NCI-H524 (cell line): ENCODE results near the gene P3H2.
A peak's percentile ranks its signal among the peaks of the same experiment; 100 is the strongest.

Source experiments
- DNase-seq, 2 experiments: peaks; one replicate each; lab custom pipeline; 2025; lab: John Stamatoyannopoulos, UW

The P3H2 gene

GRCh38 chr3:190125436-190126068, 4.9 kb upstream of the P3H2 start:
- DNase-seq, result no peak

GRCh38 chr3:190124067-190124466, 3.4 kb upstream of the P3H2 start:
- DNase-seq, result no peak

- DNase-seq, result no peak
Measured at GRCh38 chr3:190122198-190122771, 1.6 kb upstream of the P3H2 start.

- DNase-seq, result no peak
Measured at GRCh38 chr3:190121383-190121782, 686 bp upstream of the P3H2 start.

- DNase-seq, result no peak
Measured at GRCh38 chr3:190121061-190121377, 322 bp upstream of the P3H2 start.

GRCh38 chr3:190119461-190120268, 1.0 kb downstream of the P3H2 start:
- DNase-seq, result peak in 1 of 2 experiments; percentile 39

GRCh38 chr3:190118438-190118837, 2.3 kb downstream of the P3H2 start:
- DNase-seq, result no peak

- DNase-seq, result no peak
Measured at GRCh38 chr3:190117981-190118380, 2.7 kb downstream of the P3H2 start.

GRCh38 chr3:190116551-190117067, 4.1 kb downstream of the P3H2 start:
- DNase-seq, result no peak

- no peak for DNase-seq
Measured at GRCh38 chr3:190110826-190111225, 9.9 kb downstream of the P3H2 start.

GRCh38 chr3:190109441-190109840, 11.3 kb downstream of the P3H2 start:
- DNase-seq, result no peak

- no peak for DNase-seq
Measured at GRCh38 chr3:190108804-190109203, 11.9 kb downstream of the P3H2 start.

GRCh38 chr3:190105876-190106275, 14.8 kb downstream of the P3H2 start:
- no peak for DNase-seq

- DNase-seq, result no peak
Measured at GRCh38 chr3:190101320-190102011, 19.2 kb downstream of the P3H2 start.

- DNase-seq, result no peak
Measured at GRCh38 chr3:190099099-190099498, 21.6 kb downstream of the P3H2 start.

- no peak for DNase-seq
Measured at GRCh38 chr3:190097617-190098016, 23.1 kb downstream of the P3H2 start.

- no peak for DNase-seq
Measured at GRCh38 chr3:190097025-190097424, 23.7 kb downstream of the P3H2 start.

- DNase-seq, result no peak
Measured at GRCh38 chr3:190096345-190096744, 24.4 kb downstream of the P3H2 start.

GRCh38 chr3:190094160-190094718, 26.5 kb downstream of the P3H2 start:
- no peak for DNase-seq

- peak; percentile 58 to 82 for DNase-seq
Measured at GRCh38 chr3:190092250-190092649, 28.4 kb downstream of the P3H2 start.

- DNase-seq, result no peak
Measured at GRCh38 chr3:190089711-190090110, 31.0 kb downstream of the P3H2 start.

GRCh38 chr3:190088890-190089289, 31.8 kb downstream of the P3H2 start:
- no peak for DNase-seq
